A549 (cell line): ENCODE data around the gene TMEM151A.

Source experiments
- BHLHE40 ChIP-seq: IDR thresholded peaks from 2 replicates; pipeline ENCODE4 v1.6.1; 2012; ENCODE audit warnings: low read depth, low read length, inconsistent platforms
- CTCF ChIP-seq: fragments of >200 bp; sonication (Bioruptor Twin); formaldehyde crosslinking; IDR thresholded peaks from 3 replicates; pipeline ENCODE4 v1.5.1; 2016
- HOXA7 ChIP-seq: fragments of 250-450 bp; sonication (Bioruptor Pico); IDR thresholded peaks from 2 replicates; pipeline ENCODE4 v1.5.0; 2020; ENCODE audit warnings: mild to moderate bottlenecking, moderate library complexity
- PBX3 ChIP-seq: IDR thresholded peaks from 2 replicates; pipeline ENCODE4 v1.6.1; 2012

GRCh38 chr11:66264914-66265313 lies 26.8 kb upstream of the TMEM151A start:
- TF ChIP-seq BHLHE40 (no peak), CTCF (peak; percentile 31; the same call in 2 of the 3 replicates), PBX3 (no peak), HOXA7 (no peak)
